ENCODE data around the gene ADIG.

ADIG gene

DNA sequence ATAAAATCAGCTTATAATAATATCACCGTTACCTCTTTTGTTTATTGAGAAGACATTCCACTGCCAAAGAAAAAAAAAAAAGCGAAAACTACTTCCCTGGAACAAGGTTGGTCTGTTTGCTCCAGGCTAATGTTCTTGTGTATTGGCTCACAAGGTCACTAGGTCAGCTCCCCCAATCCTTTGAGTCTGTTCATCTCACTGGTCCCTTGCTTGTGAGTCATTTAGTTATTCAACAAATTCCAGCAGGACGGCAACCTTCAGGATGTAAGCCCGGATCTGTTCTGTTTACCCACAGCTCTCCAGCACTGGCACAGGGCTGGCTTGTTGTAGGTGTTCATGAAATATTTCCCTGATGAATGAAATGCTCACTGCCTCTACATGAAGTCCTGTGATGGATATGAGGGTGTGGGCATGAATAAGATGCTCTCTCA is 23.9 kb downstream of the ADIG start:
- no peak for DNase-seq

DNA sequence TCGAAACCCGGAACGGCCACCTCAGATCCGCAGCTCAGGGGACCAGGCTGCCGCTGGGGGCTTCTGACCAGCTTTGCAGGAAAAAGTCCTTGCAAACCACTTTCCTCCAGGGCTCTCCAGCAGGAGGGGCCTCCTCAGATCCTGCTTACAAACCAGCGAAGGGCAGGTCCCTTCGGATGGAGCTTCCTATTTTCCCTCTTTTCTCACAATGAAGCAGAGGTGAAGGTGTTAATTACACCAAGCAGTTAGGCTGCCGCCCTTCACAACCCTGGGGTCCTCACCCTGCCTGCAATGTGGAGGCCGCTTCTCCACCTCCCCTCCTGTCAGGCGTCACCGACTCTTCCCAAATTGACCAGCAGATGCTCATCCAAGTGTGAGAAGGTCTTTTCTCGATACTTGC is 26.4 kb downstream of the ADIG start:
- DNase-seq: no peak

DNA sequence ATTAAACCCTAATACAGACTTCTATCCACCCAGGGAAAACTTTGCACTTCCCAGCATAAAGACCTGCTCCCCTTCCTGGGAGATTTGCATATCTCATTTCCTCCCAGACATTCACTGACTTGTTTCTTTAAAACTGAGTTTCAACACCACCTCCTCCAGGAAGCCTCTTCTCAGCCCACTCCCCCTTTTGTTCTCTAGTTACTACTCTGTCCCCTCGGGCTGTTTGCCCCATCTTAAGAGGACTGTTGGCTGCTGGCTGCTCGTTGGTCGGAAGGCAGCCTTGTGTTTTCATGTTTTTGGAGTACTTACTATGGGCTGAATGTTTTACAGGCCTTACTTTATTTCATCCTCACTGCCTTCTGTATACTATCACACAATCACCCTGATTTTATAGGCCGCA is 27.2 kb downstream of the ADIG start:
- DNase-seq: no peak

DNA sequence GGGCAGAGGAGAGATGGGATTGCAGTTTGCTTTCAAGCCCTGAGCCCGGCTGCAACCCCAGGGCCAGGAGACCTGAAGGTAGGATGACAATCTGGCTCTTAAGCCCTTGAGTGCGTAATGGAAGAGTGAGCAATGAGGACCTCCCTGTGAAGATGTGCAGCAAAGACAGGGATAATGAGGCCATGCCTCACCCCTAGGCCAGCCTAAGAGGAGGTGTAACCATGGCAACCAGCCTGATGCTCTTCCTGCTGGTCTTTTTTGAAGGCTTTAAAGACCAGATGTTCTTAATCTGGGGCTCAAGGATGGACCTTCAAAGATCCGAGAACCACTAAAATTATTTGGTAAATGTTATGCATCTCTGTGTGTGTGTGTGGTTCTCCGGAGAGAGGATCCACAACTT is 28.8 kb downstream of the ADIG start:
- no peak for DNase-seq

DNA sequence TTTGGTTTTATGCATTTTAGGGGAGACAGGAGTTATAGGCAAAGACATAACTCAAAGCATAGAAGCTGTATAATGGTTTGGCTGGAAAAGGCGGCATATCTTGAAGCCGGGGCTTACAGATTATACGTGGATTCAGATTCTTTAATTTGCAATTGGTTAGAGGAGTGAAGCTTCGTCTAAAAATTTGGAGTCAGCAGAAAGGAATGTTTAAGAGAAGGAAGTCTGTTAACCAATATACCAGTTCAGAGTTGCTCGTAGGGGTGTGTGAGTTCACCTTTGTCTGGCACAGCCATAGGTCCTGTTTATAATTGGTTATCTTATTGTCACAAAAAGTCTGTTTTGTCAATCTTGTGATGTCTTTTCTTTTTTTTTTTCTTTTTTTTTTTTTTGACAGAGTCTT is 29.5 kb downstream of the ADIG start:
- DNase-seq: no peak

DNA sequence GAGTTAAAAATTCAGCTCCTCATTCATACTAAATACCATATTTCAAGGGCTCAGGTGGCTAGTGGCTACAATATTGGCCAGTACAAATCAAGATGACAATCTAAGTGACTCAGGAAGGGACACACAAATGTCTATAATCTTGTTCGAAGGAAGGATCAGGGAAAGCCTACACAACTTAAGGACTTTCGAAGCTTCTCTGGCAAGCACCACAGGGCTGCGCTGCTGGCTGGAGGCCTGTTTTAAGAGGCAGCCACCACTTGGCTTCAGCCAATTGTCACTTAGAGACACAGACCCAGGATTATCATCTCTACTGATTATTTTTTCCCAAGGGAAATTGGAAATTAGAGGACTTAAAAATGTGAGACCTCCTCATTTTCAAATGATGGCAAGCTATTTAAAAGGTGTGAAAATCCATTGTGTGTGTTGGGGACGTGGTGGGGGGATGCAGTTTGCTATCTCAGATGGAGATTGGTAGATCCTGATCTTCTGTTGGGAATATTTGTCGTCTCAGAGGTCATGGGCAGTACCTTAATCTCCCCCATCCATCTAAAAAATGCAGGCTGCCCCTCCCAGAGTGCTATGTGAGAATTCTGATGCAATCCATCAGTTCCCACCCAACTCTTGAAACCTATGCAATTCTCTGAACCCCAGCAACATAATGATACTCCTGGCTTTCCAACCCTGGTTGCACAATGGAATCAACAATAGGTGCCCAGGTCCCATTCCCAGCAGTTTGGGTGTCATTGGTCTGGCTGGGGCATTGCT is 31.9 kb downstream of the ADIG start:
- DNase-seq: no peak

DNA sequence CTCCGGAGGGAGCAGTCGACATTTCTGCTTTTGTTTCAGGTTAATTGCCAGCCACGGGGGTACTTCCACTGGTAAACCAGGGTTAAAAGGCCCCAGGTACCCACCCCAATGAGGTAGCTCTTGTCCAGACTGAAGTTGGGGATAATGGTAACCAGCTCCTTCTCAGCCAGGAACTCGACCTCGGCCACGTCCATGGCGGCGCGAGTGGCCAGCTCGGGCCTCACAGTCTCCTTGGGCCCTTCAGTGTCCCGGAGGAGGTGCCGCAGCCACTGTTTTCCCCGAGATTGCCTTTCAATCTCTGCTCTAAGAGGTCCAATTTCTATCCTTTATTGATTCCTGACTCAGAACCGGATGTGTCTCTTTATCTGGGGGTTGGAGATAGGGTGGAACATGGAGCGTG is 34.3 kb downstream of the ADIG start:
- DNase-seq: no peak

DNA sequence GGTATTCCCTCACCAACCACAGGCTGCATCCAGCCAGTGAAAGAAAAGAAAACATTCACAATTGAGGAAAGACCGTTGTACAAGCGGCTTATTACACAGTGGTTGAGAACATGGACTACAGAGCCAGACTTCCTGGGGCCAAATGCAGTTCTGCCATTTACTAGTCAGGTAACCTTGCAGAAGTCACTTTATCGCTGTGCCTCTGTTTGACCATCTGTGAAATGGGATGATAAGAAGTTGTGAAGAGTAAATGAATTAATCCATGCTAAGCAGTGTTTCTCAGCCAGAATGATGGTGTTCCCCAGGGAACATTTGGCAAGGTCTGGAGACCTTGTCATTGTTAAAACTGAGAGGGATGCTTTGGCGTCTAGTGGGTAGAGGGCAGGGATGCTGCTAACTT is 35.5 kb downstream of the ADIG start:
- DNase-seq: no peak

DNA sequence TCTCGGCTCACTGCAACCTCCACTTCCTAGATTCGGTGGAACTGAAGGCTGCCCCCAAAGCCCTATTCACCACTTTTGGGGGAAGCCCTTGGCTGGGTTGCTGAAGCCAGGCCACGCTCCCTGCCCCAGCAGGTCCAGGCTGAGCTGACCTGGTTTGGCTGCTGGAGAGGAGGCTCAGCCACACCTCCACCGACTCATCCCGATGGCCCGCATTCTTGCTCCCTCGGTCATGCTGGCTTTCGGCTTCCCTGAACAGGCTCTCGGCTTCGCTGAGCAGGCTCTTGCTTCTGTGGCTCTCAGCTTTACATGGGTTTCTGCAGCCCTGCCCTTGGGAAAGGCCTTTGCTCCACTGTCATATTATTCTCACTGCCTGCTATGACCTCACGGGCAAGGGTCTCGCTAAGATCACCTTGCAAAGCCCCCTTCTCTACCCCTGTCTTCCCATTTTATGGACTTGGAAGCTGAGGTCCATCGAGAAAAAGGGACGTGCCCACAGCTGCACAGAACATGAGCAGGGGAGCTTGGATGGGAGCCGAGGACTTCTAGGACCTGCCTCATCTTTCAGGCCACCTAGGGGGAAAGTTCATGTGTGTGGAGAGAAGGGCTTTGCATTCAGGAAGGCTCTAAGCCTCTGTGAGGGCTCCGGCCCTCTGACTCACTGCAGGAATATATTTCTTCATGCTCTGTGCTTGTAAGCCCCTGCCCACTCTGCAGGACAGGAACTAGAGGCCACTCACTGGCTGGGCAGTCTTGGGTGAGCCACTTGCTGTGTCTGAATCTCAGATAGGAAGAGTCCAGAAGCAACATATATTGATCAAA is 36.2 kb downstream of the ADIG start:
- no peak for DNase-seq

DNA sequence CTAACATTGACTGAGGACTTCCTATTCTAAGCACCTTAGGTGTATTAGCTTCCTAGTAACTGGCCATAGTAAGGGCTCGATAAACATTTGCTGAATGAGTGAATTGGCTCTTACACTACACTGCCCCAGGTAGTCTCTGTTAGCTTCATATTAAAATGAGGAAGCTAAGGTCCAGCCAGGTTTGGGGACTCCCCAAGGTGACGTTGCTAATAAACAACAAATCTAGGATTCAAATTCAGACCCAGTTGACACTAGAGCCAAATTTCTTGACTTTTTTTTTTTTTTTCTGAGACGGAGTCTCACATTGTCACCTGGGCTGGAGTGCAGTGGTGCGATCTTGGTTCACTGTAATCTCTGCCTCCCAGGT is 36.8 kb downstream of the ADIG start:
- no peak for DNase-seq

DNA sequence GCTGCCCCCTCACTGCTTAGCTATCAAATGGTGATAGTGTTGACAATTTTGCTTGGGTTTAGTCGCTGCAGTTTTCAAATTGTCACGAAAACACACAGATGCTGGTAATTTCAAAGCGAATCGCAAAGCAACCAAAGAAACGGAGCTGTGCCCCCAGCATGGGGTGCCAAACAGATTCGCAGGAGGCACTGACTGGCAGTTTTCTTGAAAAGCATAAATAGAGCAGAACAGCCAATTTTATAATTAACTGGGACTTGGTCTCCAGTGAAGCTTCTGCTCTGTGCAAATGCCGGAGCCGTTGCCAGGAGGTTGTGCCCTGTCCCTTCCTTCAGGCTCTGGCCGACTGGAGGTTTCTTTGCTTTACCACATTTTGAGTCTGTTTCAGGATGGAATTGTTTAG is 39.4 kb downstream of the ADIG start:
- DNase-seq: no peak

DNA sequence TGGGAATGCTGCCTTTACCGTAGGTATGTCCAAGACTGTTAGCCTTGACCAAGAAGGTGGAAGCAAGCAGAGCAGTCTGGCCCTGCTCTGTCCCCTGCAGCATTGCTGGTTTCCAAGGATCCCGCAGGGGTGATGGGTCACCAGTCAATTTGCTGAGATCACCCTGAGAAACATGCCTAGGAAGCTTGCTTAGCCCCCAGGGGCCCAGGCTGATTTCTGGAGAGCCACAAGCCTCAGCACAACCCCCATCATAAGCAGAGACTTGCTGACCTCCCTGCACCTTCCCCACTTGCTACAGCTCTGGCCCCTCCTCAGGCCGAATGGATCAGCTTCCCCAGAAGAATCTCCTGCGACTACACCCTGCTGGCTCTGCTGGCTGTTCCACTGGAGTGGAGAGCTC is 42.1 kb downstream of the ADIG start:
- no peak for DNase-seq

DNA sequence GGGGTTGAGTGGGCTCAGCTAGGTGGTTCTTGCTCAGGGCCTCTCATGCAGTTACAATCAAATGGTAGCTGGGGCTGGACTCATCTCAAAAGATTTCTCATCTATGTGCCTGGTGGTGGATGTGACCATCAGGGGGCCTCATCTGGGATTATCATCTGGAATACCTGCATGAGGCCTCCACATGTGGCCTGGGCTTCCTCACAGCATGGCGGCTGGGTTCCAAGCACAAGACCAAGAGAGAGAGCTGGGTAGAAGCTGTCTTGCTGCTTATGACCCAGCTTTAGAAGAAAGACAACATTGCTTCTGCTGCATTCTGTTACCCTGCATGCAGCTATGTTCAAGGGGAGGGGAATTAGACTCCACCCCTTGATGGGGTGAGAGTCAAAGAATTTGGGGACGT is 43.1 kb downstream of the ADIG start:
- no peak for DNase-seq

DNA sequence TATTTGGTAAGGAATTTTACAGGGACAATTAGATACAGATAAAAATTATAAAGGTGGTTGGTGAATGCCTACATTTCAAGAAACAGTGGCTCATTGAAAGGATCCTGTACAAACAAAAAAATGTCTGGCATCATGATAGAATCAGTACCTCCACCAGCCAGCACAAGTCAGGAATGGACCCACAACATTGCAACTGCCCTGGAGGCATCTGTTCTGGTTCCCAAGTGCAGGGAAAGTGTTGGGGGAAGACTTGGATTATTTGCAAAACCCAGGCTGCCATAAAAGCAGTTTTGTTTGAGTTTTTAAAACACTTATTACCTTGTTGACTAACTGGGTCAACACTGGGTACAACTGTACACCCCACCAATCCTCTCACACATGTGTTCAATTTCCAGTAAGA is 44.9 kb downstream of the ADIG start:
- no peak for DNase-seq

DNA sequence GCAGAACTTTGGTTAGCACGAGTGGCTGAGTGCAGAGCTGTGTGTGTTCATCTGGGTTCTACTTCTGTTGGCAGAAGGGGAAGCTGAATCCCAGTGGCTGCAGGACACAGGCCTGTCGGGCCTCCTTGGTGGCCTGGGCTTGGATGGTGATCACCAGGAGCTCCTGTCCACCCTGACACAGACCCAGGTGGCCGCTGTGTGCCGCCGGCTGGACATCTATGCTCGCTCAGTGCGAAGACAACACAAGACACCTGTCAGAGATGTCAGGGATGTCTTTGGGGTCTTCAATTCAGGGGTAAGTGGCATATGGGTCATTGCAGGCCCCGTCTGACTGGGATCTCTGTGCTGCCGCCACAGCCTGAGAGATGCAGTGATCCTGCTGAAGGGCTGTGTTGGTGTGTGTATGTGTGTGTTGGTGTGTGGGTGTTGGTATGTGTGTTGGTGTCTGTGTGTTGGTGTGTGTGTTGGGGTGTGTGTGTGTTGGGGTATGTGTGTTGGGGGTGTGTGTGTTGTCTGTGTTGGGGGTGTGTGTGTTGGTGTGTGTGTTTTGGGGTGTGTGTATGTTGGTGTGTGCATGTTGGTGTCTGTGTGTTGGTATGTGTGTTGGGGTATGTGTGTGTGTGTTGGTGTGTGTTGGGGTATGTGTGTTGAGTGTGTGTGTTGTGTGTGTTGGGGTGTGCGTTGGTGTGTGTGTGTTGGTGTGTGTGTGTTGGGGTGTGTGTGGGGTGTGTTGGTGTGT is 46.1 kb downstream of the ADIG start:
- DNase-seq: no peak

DNA sequence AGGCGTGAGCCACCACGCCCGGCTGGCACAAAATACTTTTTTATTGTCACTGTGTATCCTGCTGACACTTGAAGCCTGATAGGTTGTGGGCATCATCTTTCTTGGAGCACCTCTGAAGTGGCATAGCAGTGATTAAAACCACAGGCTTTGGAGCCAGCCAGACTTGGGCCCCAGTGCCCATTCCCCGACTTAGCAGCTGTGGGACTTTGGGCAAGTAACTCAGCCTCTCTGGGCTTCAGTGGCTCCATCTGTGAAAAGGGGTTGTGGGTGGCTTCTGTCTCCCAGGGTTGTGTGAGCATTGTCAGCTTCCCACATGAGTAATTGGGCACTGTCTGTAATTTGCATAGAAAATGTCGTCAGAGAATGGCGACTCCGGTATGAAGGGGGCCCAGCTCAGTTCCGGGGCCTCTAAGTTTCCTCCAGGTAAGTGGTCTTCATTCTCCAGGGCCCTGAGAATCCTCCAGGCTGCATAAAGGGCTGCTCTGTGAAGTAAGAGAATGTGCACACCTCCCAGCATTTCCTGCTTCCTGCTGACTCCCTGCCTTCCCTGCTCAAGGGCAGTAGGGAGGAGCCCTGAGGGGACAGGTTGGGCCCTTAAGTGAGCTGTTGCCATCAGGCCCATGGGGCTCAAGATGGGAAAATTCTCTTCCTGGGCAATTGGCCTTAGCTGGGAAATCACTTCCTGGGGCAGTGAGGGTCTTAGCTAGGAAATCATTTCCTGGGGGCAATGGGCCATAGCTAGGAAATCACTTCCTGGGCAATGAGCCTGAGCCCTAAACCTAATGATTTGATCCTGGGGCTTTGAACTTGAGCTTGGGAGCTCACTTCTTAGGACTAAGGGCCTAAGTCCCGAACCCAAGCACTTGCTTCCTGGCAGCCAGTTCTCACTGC is 47.8 kb downstream of the ADIG start:
- no peak for DNase-seq

DNA sequence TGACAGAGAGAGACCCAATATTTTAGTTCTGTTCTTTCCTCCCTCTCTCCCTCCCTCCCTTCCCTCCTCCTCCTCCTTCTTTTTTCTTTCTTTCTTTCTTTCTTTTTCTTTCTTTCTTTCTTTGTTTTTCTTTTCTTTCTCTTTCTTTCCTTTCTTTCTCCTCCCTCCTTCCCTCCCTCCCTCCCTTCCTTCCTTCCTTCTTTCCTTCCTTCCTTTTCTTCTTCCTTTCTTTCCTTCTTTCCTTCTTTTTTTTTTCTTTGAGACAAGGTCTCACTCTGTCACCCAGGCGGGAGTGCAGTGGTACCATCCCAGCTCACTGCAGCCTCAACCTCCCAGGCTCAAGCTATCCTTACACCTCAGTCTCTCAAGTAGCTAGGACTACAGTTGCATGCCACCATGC is 49.0 kb downstream of the ADIG start:
- DNase-seq: no peak

DNA sequence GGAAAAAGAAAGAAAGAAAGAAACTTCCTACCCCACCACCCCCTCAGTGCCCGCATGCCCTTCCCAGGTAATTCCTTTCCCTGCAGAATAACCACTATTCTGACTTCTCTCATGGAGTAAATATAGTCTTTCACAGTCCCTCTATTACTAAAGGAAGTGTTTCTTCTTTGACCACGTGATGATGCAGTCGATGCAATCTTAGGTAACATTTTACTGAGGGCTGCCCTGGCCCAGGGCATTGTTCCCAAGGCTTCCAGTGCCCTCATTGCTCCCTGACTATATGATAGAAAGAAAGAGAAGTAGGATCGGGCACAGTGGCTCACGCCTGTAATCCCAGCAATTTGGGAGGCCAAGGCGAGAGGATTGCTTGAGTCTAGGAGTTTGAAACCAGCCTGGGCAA is 49.7 kb downstream of the ADIG start:
- no peak for DNase-seq

DNA sequence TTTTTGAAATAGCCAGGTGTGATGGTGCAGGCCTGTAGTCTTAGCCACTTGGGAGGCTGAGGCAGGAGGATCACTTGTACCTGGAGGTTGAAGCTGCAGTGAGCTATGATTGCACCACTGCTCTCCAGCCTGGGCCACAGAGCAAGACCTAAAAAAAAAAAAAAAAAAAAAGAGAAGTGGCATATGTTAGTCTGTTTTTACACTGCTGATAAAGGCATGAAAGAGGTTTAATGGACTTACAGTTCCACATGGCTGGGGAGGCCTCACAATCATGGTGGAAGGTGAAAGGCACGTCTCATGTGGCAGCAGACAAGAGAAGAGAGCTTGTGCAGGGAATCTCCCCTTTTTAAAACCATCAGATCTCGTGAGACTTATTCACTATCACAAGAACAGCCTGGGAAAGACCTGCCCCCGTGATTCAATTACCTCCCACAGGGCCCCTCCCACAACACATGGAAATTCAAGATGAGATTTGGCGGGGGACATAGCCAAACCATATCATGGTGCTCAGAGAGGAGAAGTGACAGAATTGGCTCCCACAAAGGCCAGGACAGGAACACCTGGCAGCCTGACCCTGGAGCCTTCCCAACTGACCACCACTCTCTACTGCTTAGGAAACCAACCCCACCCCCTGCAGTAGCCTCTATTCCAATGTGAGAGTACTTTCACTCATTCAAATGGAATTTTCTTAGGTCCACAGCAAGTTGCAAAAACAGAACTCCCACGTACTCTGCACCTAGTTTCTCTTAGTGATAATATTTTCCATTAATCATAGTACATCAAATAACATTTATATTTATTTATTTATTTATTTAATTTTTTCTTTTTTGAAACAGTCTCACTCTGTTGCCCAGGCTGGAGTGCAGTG is 50.4 kb downstream of the ADIG start:
- DNase-seq: no peak

DNA sequence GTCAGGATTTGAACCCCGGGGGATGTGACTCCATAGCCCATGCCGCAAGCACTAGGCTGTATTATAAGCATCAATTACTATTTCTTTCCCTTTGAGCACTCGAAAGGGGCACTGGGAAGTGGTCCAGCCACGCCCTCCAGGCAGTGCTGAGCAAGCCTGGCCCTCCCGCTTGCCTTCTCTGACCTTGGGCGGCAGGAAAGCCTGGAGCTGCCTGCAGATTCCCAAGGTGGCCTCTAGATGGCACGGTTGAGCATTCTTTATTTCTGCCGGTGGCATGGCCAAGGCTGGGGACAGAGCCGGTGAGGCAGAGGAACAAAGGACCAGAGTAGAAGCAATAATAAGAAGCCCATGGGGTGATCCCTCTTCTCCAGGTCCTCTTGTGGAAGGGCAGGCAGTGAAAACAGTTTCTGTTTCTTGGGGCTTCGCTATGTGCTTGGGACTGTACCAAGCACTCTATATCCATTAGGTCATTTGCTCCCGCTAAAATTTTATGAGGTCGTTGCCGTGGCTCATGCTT is 52.6 kb downstream of the ADIG start:
- DNase-seq: peak in 1 of 2 experiments; percentile 56

DNA sequence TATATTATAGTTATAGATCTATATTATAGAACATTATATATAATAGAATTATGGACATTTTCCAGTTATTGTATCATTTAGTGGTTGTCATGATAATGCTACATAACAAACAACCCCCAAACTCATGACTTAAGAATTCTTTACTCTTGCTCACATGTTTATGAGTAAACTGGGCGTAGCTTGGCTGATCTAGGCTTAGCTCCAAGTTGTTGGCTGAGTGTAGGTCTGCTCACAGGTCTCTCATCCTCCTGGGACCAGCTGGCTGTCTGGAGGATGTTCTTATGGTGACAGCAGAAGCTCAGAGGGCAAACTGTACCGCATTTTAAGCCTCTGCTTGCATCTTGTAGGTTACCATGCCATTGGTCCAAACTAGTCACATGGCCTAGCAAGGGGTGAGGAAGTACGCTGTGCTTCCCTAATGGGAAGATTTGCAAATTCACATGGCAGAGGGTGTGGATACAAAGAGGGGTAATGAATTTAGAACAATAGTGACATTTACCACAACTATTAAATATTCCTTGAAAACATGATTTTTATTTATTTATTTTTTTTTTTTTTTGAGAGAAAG is 54.8 kb downstream of the ADIG start:
- DNase-seq: no peak
